Measurements from ENCODE around the gene CPHXL2. TPM values are rescaled to one million over a fixed set of nuclear protein-coding genes. Genes with fewer than 3 reads are reported as not detected.

CPHXL2 gene
- total RNA-seq (2014; rRNA removed; shearing (Covaris generic)): not detected in 2 replicates

GRCh38 chr16:75676909-75677308 is at the start of gene CPHXL2:
CPHXL2 (minus strand) TSS chr16:75677009; CDS start chr16:75676999, 10 bp downstream.
- DNase-seq (ENCODE audit: low read depth): no peak

GRCh38 chr16:75726390-75726789 is 49.6 kb upstream of the CPHXL2 start, which contains the start of gene CPHXL:
CPHXL (minus strand) TSS chr16:75726490; CDS start chr16:75726442, 48 bp downstream.
- DNase-seq (ENCODE audit: low read depth): no peak

GRCh38 chr16:75718452-75718851 is 41.6 kb upstream of the CPHXL2 start:
- DNase-seq (ENCODE audit: low read depth): no peak

GRCh38 chr16:75714661-75715060 is 37.9 kb upstream of the CPHXL2 start:
- no peak for DNase-seq (ENCODE audit: low read depth)

GRCh38 chr16:75710344-75710743 is 33.5 kb upstream of the CPHXL2 start:
- no peak for DNase-seq (ENCODE audit: low read depth)

- peak; percentile 35 for DNase-seq (ENCODE audit: low read depth)
Observed at GRCh38 chr16:75703306-75703705, 26.5 kb upstream of the CPHXL2 start.

GRCh38 chr16:75702242-75702641 is 25.4 kb upstream of the CPHXL2 start:
- peak; percentile 7 for DNase-seq (ENCODE audit: low read depth)

- DNase-seq (ENCODE audit: low read depth): no peak
Observed at GRCh38 chr16:75701361-75701760, 24.6 kb upstream of the CPHXL2 start, which contains the start of gene DUXB. DUXB (minus strand) TSS chr16:75701461; CDS start chr16:75701418, 43 bp downstream.

- no peak for DNase-seq (ENCODE audit: low read depth)
Observed at GRCh38 chr16:75697571-75697970, 20.8 kb upstream of the CPHXL2 start.

- DNase-seq (ENCODE audit: low read depth): peak; percentile 6
Observed at GRCh38 chr16:75695708-75696107, 18.9 kb upstream of the CPHXL2 start.

GRCh38 chr16:75687361-75687760 is 10.6 kb upstream of the CPHXL2 start:
- no peak for DNase-seq (ENCODE audit: low read depth)

GRCh38 chr16:75682308-75682707 is 5.5 kb upstream of the CPHXL2 start:
- peak; percentile 10 for DNase-seq (ENCODE audit: low read depth)

GRCh38 chr16:75679366-75679765 is 2.6 kb upstream of the CPHXL2 start:
- DNase-seq (ENCODE audit: low read depth): no peak

GRCh38 chr16:75667503-75667902 is 9.3 kb downstream of the CPHXL2 start:
- DNase-seq (ENCODE audit: low read depth): no peak

GRCh38 chr16:75660726-75661302 is 16.0 kb downstream of the CPHXL2 start:
- DNase-seq (ENCODE audit: low read depth): no peak

- no peak for DNase-seq (ENCODE audit: low read depth)
Observed at GRCh38 chr16:75660321-75660720, 16.5 kb downstream of the CPHXL2 start.

GRCh38 chr16:75658175-75658574 is 18.6 kb downstream of the CPHXL2 start:
- DNase-seq (ENCODE audit: low read depth): no peak

- DNase-seq (ENCODE audit: low read depth): no peak
Observed at GRCh38 chr16:75653922-75654321, 22.9 kb downstream of the CPHXL2 start.

GRCh38 chr16:75648265-75649076 is 28.3 kb downstream of the CPHXL2 start:
- DNase-seq (ENCODE audit: low read depth): peak; percentile 74

- DNase-seq (ENCODE audit: low read depth): peak; percentile 91
Observed at GRCh38 chr16:75647492-75648264, 29.1 kb downstream of the CPHXL2 start, which contains the start of the genes KARS1 and TERF2IP. KARS1 (minus strand) TSS chr16:75647665; CDS start chr16:75647639, 26 bp downstream. TERF2IP (plus strand) TSS chr16:75647773; CDS start chr16:75647883, 110 bp downstream.

- no peak for DNase-seq (ENCODE audit: low read depth)
Observed at GRCh38 chr16:75647112-75647491, 29.7 kb downstream of the CPHXL2 start.

All from M059J (cell line).